ENCODE data around the gene DNAH7.

DNA sequence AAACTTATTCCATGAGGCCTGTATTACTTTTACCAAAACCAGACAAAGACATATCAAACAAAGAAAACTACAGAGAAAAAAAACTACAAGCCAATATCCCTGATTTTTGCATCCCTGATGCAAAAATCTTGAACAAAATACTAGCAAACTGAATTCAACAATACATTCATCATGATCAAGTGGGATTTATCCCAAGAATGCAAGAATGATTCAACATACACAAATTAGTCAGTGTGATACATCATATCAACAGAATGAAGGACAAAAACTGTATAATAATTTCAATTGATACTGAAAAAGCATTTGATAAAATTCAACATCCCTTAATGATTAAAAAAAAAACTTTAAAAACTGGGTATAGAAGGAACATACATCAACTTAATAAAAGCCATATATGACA is 304.8 kb downstream of the DNAH7 start:
- no peak for TF ChIP-seq POLR2AphosphoS5 (IDR thresholded peaks at IDR 0.05; ENCODE audit: borderline replicate concordance, low read depth, low read length)
- no peak for TF ChIP-seq EZH2 (IDR thresholded peaks at IDR 0.05)
